GM18505 (cell line): ENCODE measurements around the gene UBL3.

Experiments
- ATAC-seq: cut with Tn5 transposase; IDR thresholded peaks from one replicate; pipeline ENCODE4 v1.9.1; 2021; ENCODE audit not compliant: unreplicated experiment
- POLR2A ChIP-seq: IDR thresholded peaks from 4 replicates; pipeline ENCODE4 v1.6.1; 2011; ENCODE audit warnings: borderline replicate concordance; ENCODE audit not compliant: insufficient read depth, insufficient read length; ENCODE audit errors: extremely low read depth

Gene UBL3

DNA sequence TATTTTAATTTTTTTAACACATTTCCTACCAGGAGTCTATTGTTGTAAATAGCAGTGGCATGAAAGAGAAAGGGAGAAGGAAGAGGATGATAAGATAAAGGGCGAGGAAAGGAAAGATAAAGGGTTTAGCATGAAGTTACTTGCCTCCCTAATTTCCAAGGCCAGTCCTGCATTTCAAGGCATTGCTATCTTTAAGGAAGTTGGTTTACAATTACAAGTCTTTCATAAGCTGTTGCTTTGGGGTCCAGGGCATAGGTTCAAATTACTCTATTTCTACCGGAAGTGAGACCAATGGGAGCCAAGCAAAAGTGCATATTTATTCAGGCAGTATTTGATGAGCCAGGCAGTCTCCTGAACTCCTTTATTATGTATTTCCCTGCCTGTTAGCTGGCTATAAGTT lies 27.7 kb upstream of the UBL3 start:
- ATAC-seq = no peak
- no peak for TF ChIP-seq POLR2A

DNA sequence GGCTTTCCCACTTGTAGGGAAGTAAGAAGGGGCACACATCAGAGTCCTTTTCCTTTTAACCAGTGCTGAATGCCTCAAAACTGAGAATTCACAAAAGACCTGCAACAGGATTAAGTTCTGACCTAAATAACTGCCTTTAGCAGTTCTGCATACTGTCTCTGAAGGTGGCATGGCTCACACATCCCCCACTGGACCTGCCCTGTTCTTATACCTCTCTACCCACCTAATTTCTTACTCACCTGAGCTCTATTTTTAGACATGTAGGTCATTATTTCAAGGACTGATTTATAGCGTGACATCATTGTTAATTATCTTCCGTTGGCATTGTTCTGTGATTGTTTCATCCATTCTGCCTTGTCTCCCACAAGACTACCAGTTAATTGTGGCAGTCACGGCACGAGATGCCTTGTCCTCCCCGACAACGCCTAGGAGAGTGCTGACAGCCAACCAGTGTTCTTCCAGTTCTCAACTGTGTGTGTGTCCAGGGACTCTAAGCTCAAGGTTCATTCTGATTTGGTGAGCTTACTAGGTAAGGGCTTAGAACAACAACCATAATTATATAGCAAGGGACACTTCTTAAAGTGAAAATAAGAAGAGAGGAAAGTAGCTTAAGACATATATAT lies 27.1 kb upstream of the UBL3 start:
- no peak for ATAC-seq
- no peak for TF ChIP-seq POLR2A

DNA sequence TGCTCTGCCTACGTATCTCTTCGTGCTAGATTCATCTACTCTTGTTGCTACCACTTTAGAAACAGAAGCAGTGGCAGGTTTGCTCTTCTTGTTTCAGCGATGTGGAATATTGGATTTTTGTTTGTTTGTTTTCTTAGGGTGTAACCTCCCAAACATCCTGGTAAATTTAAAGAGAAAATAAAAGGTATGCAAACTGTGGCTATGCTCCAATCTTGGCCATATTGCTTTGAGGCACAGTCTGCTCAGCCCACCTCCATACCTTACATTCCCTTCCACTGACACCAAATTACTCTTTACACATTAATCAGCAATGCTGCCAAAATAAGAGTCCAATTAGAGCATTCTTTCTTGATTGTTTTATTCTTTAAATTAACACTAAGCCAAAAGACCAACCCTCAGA lies 25.2 kb upstream of the UBL3 start:
- no peak for TF ChIP-seq POLR2A
- no peak for ATAC-seq

DNA sequence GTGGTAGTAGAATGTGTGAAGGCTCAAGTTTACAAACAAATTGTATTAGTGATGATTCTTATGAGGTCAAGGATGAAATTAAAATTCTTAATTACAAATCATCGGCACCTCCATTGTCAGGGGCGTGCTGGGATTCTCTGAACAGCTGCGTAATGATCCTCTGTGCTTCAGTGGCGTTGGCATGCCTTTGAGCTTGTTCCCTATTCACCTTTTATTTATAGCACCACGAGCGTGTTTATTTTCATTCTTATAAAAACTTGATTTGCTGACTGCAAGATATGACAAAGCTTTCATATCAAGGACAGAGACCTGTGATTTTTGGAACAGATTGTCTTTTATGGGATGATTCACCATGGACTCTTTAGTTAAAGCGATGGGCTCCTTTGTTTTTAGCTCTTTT lies 18.2 kb upstream of the UBL3 start:
- no peak for TF ChIP-seq POLR2A
- ATAC-seq = no peak

DNA sequence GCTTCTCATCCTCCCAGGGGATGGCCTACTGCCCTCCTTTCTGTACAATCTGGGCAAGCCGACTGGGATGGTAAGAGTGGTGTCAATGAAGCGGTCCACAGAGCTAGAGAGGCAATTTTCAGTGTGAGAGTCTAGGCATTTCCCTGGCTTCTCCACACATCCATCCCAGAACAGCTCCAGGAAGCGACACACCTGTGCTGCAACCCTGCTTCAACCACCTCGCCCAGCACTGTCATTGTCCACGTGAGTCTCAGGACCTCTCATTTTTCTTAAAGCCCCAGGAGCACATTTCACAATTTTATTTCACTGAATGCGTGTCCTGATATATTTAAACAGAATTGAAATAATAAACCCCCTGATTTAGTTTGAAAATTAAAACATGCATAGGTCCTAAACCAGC lies 15.5 kb upstream of the UBL3 start:
- no peak for ATAC-seq
- TF ChIP-seq POLR2A = no peak

DNA sequence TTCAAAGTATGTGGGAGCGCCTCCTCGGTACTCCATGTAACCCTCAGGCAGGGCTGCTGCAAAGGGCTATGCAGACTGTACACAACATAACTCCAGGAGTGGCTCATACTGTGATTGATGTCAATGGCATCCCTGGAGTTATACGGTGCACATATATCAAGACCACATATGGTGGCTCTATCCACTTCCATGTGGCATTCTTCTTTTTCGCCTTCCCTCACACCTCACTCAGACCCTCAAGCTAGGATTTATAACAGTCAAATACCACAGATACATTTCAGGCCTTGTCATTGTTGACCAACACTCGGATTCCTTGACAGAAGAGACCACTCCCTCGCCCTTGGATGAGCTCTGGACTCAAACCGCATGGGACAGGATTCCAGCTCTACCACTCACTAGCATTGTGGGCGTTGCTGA lies 11.3 kb upstream of the UBL3 start:
- no peak for ATAC-seq
- TF ChIP-seq POLR2A = no peak

DNA sequence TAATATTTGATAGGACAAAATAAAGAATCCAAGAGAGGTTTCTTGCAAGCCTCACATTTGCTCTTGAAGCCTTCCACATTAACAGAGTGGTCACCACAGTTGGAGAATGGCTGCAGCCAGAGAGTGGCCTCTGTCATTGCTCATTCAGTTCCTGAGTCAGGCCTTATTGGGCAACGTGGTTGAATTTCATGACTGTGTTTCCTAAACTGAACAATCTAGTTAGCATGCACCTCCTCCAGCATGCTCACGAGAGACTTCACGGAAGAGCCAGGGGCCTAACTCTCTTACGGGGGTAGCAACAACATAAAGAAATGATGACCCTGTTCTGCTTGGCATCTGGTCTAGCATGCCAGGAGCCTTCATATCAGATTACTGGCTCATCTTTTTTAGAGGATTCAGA lies 9.6 kb upstream of the UBL3 start:
- ATAC-seq = no peak
- TF ChIP-seq POLR2A = no peak

DNA sequence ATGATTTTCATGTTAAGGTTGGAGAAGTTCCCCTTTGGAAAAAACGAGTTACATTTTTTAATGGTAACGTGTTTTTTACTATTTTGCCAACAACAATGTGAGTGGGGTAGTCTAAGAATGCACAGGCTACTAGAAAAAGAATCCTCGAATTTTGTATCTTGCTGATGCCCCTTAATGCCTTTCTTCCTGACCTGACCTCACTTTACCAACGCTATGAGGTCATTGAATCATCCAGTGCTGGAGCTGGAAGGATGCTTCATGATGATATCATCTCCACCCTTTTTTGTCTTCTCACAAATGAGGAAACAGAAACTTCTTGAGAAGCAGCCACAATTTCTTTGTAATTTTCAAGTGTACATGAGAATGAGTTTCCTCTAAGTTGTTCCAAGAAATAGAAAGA lies 8.2 kb upstream of the UBL3 start:
- no peak for TF ChIP-seq POLR2A
- no peak for ATAC-seq

DNA sequence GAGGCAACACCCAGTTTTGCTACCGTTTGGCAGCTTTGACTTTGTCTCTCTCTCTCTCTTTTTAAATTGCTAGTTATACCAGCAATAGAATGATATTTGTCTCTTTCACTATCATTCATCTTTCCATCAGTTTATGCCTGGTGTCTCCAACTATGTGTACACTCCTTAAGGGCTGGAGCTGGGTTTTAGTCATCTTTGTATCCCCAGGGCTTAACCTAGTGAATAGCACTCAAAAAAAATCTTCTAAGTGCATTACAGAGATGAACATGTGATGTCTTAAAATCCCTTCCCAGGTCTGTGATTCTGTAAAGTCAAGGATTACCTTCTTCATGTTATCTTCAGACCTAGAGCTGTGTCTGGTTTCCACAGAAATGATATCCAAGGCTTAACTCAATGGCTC lies 7.8 kb upstream of the UBL3 start:
- no peak for TF ChIP-seq POLR2A
- no peak for ATAC-seq

DNA sequence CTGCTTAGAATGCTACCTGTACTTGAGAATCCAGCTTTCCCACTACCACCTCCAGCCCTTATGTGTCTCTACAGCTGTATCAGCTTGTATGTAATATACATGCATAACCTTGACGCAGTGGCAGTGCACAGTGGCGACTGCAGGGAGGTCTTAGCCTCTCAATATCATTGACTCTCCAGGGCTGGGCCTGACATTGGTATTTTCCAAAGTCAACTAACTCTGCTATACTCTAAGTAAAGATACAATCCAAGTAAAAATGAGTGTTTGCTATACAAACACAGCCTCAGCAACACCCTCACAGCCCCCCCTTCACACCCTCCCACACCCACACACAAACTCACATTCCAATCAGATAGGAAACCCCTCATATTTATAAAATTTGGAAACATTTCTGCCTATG lies 6.7 kb upstream of the UBL3 start:
- no peak for ATAC-seq
- TF ChIP-seq POLR2A = no peak

DNA sequence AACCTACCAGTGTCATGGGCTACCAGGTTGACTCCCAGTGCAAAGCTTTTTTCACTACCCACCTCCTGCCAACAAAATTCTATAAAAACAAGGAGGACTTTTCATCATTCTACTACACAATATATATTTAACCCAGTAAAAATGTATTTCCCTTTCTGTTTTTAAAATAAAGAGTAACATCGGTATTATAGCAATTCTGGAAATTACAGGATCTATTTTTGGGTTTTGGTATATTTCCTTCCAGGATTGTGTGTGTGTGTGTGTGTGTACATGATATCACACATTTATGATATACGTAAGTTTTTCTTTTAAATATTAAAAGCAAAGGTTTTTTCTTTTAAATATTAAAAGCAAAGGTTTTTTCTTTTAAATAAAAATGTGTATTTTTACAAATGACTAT lies 6.0 kb upstream of the UBL3 start:
- no peak for TF ChIP-seq POLR2A
- no peak for ATAC-seq

DNA sequence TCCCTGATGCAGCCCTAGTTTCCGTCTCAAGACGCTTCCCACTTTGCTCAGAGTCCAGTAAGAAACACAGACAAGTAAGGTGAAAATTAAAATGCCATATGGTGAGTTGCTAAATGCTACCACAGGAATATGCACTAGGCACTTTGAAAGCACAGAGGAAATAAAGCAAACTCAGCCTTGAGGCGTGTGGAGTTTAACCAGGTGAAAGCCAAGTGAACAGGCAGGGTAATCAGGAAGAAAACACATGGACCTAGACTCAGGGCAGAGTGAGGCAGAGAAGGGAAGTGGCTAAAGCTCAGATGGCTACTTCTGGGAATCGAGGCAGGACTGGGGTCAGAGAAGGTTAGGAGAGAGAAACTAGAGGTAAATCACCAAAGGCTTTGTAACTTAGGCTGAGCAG lies 5.4 kb upstream of the UBL3 start:
- TF ChIP-seq POLR2A = no peak
- no peak for ATAC-seq

DNA sequence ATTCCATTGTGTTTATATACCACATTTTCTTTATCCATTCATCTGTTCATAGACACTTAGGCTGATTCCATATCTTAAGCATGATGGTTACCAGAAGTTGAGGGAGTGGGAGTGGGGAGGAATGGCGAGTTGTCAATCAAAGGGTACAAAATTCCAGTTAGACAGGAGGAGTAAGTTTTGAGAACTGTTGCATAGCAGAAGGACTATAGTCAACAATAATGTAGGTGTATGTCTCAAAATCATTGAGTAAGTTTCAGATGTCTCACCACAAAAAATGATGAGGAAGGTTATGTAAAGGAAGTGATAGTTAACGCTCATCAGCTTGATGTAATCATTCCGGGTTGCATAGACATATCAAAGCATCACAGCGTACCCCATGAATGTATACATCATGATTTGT lies 4.6 kb upstream of the UBL3 start:
- ATAC-seq = no peak
- TF ChIP-seq POLR2A = no peak

DNA sequence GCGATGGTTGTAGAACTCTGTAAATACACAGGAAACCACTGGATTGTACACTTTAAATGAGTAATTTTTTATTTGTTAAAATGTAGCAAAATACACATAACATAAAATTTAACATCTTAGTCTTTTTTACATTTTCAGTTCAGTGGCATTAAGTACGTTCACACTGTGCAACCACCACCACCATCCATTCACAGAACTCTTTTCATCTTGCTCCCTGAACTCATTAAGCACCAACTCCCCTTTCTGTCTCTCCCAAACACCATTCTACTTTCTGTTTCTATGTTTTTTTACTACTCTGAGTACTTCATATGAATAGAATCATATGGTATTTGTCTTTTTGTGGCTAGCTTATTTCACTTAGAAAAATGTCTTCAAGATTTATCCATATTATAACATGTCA lies 2.7 kb upstream of the UBL3 start:
- no peak for TF ChIP-seq POLR2A
- ATAC-seq = no peak

DNA sequence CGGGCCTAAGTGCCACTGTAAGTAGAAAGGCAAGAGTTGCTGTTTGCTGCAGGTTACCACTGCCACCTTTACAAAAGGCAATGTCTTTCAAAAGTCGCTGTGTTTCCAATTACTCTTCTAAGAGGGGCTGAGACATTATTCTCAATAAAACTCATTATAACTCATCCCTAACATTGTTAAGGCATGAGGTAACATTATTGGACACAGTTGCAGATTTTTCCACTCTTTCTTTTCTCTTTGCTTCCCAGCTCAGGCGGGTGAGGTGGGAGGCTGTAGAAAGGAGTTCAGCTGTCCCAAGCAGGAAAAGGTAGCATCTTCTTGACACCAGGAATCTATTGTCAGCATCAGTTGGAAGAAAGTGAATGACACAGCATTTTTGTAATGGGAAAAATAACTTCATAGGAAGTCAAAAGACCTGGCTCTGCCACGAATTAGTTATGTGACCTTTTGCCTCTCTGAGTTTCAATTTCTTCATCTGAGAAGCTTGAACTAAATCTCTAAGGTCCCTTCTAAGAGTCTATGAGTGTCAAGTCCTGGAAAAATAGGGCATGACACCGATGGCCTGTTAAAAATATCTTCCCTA lies 2.1 kb upstream of the UBL3 start:
- no peak for TF ChIP-seq POLR2A
- no peak for ATAC-seq
